H54 (cell line): ENCODE data around the gene PCP4.
"Not testable (repeated sequence)": the region's sequence is repeated elsewhere in the genome, so short reads cannot be mapped to it uniquely, and the experiment has no call there.

Experiments used
- DNase-seq: peaks from one replicate; pipeline ENCODE4 v3.0.0; 2011; ENCODE audit warnings: low spot score, mixed read lengths; ENCODE audit not compliant: insufficient read length
- FAIRE-seq: peaks from 3 replicates; lab custom pipeline; 2011; peaks lifted over from hg19 to GRCh38; lab: Jason Lieb, UNC
- POLR2A ChIP-seq: IDR thresholded peaks from 2 replicates; pipeline ENCODE4 v1.6.1; 2011; ENCODE audit warnings: low read depth, mild to moderate bottlenecking, low read length

PCP4 gene

DNA sequence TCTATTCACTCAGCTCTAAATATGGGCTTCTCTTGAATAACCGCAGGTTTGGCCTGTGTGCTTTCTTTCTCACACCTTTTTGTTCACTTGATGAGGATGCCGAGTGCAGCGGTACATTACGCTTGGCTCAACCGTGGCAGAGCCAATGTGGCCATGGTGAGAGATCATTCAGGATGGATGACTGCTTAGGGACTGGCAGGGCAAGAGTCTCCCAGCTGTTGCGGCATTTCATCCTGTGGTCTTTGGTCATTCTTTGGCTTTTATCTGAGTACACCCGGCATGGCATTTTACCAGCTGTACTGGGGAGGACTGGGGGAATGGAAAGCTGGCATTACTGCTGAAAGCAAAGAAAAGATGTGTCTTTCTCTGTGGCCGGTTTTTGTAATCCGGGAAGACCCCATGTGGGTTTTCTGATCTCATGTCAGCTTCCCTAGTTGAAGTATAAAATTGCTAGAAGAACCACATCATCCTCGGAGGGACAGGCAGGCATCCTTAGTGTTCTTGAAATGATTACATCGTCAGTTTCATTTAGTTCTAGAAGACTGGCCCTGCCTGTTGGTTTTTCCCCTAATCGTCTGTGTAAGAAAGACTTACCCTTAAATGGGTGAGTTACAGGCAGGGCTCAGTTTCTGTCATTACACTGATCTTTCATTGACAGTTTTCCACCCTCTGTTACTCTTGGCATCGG, 15.1 kb downstream of the PCP4 start:
- FAIRE-seq (no peak), DNase-seq (no peak)
- TF ChIP-seq POLR2A = no peak

DNA sequence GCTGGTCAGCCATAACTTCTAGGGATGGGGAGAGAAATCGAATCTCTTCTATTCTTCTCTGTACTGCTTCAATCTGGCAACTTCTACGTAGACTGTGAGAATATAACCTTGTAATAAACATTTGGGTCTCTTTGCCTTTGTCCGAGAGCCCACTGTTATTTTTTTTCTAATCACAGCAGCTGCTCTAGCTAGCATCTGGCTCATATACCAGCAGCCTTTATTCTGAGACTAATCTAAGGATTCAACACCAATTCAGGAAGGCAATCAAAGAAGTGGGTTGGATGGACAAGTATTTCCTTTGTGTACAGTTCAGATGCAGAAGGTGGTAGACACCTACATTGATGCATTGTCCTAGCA, 15.6 kb downstream of the PCP4 start:
- FAIRE-seq = no peak
- no peak for DNase-seq
- no peak for TF ChIP-seq POLR2A

DNA sequence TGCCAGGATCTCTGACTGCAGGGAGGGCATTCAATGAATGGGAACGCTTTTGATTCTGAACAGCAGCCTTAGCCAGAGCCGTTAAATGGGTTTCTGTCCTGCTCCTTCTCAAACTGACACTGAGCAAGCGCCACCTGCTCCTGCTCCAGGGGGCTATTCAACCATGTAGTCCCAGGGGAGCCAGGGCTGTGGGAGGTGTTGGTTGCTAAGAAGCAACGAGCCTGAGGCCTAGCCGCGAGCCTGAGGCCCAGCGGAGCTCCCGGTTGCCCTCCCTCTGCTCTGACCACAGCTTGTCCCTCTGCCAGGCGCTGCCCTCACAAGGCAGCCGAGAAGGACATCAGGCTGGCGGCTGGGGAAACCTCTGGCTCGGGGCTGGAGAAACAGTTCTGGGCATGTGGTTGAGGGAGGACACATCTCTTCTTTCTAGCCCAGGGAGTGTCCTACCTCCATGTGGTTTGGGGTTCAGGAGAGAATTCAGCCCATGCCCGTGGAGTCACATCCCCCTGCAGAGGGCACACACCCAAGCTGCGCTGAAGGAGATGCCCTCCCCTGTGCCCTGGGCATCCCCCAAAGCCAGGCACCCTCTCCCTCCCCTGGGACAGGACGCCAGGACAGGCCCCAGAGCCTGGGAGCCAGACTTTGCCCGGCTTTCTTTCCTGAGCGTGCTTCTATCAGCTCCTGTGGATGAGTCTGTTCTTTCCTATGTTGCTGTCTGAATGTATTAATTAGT, 18.0 kb downstream of the PCP4 start:
- no peak for FAIRE-seq
- no peak for TF ChIP-seq POLR2A
- DNase-seq = no peak

DNA sequence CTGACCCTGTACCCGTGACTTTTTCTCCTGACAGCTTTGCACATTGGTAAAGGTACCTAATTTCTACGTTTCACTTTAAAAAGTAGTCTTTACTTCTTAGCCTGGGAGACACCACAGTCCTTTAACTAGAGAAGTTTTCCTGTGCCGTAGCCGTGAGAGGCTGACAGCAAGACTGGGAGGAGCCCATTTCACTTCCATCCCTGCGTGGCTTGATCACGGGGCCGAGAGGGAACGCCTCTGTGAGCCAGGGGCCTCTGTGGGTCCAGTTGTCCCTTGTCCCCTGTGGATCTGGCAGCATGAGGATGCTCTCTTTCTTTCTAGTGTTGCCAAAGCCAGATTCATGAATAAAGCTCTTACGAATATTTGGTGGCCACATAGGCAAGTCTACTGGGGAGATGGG, 21.6 kb downstream of the PCP4 start:
- no peak for FAIRE-seq
- no peak for DNase-seq
- TF ChIP-seq POLR2A = no peak

DNA sequence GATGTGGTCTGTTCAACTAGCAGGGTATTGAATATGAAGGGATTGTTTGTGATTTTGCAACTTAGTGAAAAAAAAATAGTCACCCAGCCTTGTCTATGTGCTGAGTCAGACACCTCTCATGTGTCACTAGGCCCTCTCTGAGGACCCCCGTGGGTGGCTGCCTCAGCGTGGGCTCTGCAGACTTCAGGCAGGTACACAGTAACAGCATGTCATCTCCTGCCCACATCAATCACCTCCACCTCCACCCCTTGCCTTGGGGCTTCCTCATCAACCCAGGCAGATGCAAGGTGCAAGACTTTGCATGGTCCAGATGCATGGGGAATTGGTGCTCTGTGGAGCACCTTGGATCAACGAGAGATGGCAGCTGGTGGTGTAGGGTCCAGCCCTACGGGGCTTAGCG, 23.9 kb downstream of the PCP4 start:
- FAIRE-seq = no peak
- no peak for TF ChIP-seq POLR2A
- no peak for DNase-seq

DNA sequence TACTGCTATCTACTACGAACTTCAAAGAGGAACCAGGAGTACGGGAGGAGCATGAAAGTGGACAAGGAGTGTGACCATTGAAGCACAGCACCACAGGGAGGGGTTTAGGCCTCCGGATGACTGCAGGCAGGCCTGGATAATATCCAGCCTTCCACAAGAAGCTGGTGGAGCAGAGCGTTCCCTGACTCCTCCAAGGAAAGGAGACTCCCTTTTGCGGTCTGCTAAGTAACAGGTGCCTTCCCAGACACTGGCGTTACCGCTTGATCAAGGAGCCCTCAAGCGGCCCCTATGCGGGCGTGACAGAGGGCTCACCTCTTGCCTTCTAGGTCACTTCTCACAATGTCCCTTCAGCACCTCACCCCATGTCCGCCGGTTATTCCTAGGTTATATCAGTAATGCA, 24.6 kb downstream of the PCP4 start:
- DNase-seq, FAIRE-seq: not testable (repeated sequence)

DNA sequence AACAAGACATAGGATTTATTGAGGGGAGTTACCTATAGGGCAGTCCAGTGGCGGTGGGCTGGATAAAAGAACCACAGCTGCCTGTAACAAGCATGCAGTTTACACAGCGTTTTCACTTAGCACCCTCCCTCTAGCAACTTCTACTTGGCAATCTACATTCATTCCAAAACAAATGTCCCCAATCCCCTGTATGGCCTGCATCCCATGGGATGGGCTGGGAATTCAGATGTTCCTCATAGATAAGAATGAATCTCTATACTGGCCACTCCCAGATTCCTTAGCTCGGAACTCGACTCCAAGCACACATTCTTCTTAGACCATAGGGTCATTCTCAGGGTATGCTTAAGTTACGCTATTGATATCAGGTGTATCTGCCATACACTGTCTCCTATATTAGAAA, 33.3 kb downstream of the PCP4 start:
- DNase-seq (no peak), FAIRE-seq (no peak)
- no peak for TF ChIP-seq POLR2A

DNA sequence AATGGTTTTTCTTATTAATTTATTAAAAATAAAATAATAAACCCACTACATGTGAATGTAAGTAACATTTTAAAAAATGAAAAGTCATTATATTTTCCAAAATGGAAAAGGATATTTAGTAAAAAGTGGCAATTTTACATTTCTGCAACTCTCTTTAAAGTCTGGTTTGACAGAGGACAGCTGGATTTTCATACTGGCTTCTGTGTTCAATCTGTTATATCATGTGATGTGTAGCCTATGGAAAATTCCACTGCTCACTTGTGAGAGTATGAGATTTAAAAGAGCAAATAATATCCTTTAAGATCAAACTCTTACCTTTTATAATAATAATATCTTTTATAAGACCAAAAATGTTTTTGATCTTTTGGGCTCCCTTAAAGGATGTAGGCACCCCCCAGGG, 33.7 kb downstream of the PCP4 start:
- no peak for DNase-seq
- no peak for FAIRE-seq
- no peak for TF ChIP-seq POLR2A

DNA sequence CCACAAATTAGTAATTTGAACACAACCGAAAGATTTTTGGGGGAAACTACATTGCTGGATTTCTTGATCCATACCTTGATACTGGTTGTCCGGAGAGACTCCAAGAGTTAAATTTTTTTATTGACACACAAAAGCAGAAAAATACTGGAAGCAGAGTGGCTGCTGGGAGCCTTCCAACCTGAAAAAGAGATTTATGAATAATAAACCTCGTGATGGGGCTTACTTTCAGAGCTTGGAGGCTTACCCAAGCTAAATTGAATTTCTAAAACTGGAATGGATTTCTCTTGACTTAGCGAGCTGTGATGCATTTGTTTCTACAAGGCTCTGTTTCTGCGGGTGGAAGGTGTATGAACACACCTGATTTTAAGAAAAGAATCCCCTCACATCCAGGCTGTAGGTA, 35.7 kb downstream of the PCP4 start:
- DNase-seq (no peak), FAIRE-seq (no peak)
- TF ChIP-seq POLR2A = no peak

DNA sequence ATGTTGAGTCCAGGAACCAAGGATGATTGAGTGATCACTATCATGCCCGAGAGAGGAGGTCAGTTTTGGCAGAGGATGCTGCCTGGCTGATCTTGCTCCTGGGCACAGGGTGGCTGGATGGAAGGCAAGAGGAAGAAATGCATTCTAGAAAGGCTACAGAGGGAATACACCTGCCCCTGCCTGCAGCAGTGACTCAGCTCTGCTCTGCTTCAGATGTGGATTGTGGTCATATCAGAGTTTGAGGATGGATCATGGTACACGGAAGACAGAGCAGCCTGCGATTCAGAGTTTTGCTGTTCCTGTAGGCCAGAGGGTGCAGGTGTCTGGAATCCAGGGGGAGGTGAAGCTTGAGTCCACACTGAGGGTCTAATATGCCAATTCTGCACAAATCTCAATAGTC, 37.2 kb downstream of the PCP4 start:
- no peak for DNase-seq
- FAIRE-seq = no peak
- no peak for TF ChIP-seq POLR2A

DNA sequence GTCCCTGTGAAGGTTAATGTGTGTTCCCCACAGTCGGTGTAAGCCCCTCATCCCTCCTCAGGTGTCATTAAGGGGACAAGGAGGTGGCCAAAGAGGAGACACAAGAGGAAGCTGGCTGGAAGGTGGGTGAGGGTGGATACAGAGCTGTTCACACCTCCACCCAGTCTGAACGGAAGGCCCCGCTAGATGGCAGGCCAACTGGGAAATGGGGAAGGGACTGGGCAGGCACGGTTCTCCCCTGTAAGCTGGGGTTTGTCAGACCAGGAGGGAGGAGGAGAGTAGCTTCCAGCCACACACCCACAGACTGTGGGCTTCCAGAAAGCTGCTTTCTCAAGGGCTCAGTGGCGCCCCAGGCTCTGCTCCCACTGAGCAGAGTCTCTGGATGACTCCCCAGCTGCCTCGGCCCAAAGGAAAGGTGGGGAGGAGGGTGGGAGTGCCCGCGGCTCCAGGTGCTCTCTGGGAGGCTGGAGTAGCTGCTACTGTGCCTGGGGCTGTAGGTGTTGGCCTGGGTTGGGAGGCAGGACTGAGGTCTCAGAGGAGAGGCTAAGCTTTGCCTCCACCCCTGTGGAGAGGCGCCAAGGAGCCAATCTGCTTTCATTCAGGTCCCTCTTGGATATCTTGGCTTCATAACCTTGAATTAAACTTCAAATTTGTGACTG, 41.2 kb downstream of the PCP4 start:
- no peak for DNase-seq
- FAIRE-seq = no peak
- no peak for TF ChIP-seq POLR2A

DNA sequence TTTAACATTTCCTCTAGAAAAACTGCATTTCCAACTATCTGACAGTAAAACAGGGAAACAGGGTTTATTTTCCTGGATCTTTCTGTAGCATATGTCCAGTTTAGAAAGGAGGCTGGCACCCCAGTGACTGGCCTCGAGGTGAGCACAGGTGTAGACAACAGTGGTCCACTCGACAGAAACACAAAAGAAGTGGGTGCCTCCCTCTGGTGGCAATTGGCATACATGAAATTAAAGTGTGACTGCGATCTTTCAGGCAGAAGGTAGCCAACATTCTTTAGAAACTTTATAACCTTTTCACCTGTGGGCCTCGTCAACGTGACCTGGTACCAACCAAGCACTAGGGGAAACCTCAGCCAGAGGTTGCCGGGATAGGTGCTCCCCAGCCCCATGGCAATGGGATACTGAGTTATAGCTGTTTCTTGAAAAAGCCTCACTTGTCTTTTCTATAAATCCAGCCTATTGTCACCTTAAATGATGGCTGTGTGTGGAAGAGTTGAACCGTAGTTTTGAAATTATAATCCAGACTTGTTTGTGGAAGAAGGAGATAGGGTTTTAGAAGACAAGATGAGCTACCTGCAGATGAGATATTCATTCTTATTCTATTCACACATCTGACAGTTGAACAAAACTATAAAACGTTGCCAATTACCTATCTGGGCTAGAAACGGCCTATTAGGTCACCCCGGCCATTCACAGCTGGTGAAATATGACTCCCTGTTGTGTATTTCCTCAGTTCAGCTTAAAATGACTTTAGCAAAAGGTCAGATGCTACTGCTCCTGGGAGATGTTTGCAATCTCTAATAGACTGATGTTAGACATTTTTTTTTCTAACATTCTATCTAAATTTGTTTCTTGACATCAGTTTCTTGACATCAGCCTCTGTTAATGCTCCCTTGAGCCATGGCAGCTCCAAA, 44.3 kb downstream of the PCP4 start:
- DNase-seq (no peak), FAIRE-seq (no peak)
- no peak for TF ChIP-seq POLR2A

DNA sequence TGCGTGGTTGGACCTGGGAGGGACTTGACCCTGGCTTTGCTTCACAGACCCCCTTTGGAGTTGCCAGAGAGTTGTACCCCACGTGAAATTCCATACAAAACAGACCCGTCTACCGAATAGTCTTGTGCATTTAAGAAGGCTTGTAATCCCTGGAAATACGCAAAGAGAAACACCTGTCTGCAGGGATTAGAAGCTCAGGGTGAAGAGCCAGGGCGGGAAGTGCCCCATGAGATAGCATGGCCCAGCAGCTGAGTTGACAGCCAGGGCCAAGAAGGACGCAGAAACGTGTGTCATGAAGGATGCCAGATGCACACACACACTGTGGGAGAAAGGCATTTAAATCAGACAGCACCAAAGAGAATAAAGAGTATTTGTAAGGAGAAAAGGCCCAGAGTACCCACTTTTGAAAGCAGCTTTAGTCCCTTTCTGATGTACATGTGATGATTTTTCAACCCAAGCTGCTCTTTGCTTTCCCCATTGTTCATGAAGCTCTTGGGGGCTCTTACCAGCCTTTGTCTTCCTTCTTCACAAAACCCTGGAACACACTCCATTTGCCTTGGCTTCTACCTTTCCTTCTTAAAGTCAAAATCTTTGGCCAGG, 46.6 kb downstream of the PCP4 start:
- FAIRE-seq = no peak
- TF ChIP-seq POLR2A = no peak
- no peak for DNase-seq

DNA sequence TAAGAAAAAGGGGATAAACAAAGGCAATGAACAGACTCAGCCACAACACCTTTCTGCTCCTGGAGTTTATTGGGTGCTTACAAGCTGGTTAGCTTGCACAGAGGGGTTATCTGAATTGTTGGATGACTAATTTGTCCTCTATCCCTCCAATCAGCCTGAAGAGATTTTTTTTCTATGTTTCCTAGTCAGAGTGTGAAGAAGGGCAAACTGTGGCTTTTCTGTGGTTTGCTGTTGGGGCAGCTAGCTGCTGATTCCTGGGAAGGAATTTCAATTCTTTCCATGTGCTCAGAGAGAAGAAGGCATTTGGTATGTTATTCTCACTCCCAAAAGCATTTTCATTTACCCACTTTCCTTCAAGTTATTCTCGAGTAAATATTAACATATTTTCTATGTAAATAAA, 48.6 kb downstream of the PCP4 start:
- TF ChIP-seq POLR2A = no peak
- DNase-seq (no peak), FAIRE-seq (no peak)
